PC-9 (cell line): Measurements from ENCODE around the gene ZNF469. TPM values are rescaled to one million over a fixed set of nuclear protein-coding genes. Genes with fewer than 3 reads are reported as not detected.
"Not testable (repeated sequence)": the region's sequence is repeated elsewhere in the genome, so short reads cannot be mapped to it uniquely, and the experiment has no call there.

Experiments
- BruUV-seq: library from RNA; stranded (reverse); fragments of 400-500 nt; replicated peaks from 2 replicates; lab custom pipeline; 2021; lab: Mats Ljungman, UMichigan
- CTCF ChIA-PET: fragments of 300-600 bp; sonication (Branson Sonifier 250); formaldehyde crosslinking; loops from one replicate; lab custom pipeline; 2022; ENCODE audit warnings: antibody characterized with exemption; lab: Charles Lee
- POLR2A ChIA-PET: fragments of 300-600 bp; sonication (Branson Sonifier 250); formaldehyde crosslinking; loops from one replicate; lab custom pipeline; 2022; ENCODE audit warnings: antibody characterized with exemption; ENCODE audit not compliant: unreplicated experiment; lab: Charles Lee
- DNase-seq, 2 experiments: peaks; one replicate each; pipeline versions ENCODE4 v3.0.0 to v3.0.0-alpha.2; 2015 to 2022; ENCODE audit warnings: mixed read lengths in 1 of 2
- H2AFZ ChIP-seq: fragments of 200-600 bp; sonication (generic); 2 replicates; pipeline ENCODE4 v1.8.1; 2017; ENCODE audit warnings: antibody characterized with exemption
- H3F3A ChIP-seq: fragments of 200-600 bp; sonication (generic); 2 replicates; pipeline ENCODE4 v1.8.1; 2017; ENCODE audit warnings: antibody characterized with exemption, mild to moderate bottlenecking, low read depth; ENCODE audit not compliant: insufficient read depth
- H3K27ac ChIP-seq: fragments of 200-600 bp; sonication (generic); 2 replicates; pipeline ENCODE4 v1.6.1; 2016; ENCODE audit warnings: mixed run types
- H3K27me3 ChIP-seq: fragments of 200-600 bp; sonication (generic); 2 replicates; pipeline ENCODE4 v1.6.1; 2016; ENCODE audit warnings: low read depth, mixed run types; ENCODE audit not compliant: insufficient read depth
- H3K36me3 ChIP-seq: fragments of 200-600 bp; sonication (generic); 2 replicates; pipeline ENCODE4 v1.6.1; 2016; ENCODE audit warnings: low read depth, mixed run types
- H3K4me1 ChIP-seq: fragments of 200-600 bp; sonication (generic); replicated peaks from 2 replicates; pipeline ENCODE4 v1.6.1; 2016; ENCODE audit warnings: mixed run types; ENCODE audit not compliant: insufficient read depth
- H3K4me2 ChIP-seq: fragments of 200-600 bp; sonication (generic); 2 replicates; pipeline ENCODE4 v1.6.1; 2017; ENCODE audit warnings: mixed run types
- H3K4me3 ChIP-seq: fragments of 200-600 bp; sonication (generic); 2 replicates; pipeline ENCODE4 v1.6.1; 2016; ENCODE audit warnings: mixed run types
- H3K79me2 ChIP-seq: fragments of 200-600 bp; sonication (generic); 2 replicates; pipeline ENCODE4 v1.6.1; 2017; ENCODE audit warnings: low read depth, mixed run types
- H3K9me2 ChIP-seq: fragments of 200-600 bp; sonication (generic); 2 replicates; pipeline ENCODE4 v1.8.1; 2017; ENCODE audit warnings: mild to moderate bottlenecking; ENCODE audit not compliant: insufficient read depth
- H3K9me3 ChIP-seq: fragments of 200-600 bp; sonication (generic); 2 replicates; pipeline ENCODE4 v1.8.1; 2016; ENCODE audit warnings: low read depth; ENCODE audit not compliant: insufficient read depth
- H4K20me1 ChIP-seq: fragments of 200-600 bp; sonication (generic); 2 replicates; pipeline ENCODE4 v1.8.1; 2017; ENCODE audit not compliant: insufficient read depth
- EZH2 ChIP-seq: fragments of 200-600 bp; sonication (generic); IDR thresholded peaks from 2 replicates; pipeline ENCODE4 v1.8.0; 2017; ENCODE audit warnings: antibody characterized with exemption, low read depth
- intact Hi-C: fragments of 100-400 bp; cut with micrococcal nuclease; formaldehyde crosslinking; loops from one replicate; pipeline ENCODE4 v1.10.0; 2022; ENCODE audit not compliant: unreplicated experiment
- total RNA-seq: library from RNA; stranded (reverse); gene quantifications from 2 replicates; pipeline ENCODE4 v1.2.3, GENCODE V29; 2021
- TF ChIP-seq, protein P1 (sequence below): fragments of 200-600 bp; sonication (generic); conservative IDR thresholded peaks from 2 replicates; pipeline ENCODE4 v1.6.1; 2017; ENCODE audit warnings: mixed run types, antibody characterized with exemption, mild to moderate bottlenecking, moderate library complexity

Gene ZNF469
- total RNA-seq, 1 experiment from 2014 or later: 9.8 TPM

DNA sequence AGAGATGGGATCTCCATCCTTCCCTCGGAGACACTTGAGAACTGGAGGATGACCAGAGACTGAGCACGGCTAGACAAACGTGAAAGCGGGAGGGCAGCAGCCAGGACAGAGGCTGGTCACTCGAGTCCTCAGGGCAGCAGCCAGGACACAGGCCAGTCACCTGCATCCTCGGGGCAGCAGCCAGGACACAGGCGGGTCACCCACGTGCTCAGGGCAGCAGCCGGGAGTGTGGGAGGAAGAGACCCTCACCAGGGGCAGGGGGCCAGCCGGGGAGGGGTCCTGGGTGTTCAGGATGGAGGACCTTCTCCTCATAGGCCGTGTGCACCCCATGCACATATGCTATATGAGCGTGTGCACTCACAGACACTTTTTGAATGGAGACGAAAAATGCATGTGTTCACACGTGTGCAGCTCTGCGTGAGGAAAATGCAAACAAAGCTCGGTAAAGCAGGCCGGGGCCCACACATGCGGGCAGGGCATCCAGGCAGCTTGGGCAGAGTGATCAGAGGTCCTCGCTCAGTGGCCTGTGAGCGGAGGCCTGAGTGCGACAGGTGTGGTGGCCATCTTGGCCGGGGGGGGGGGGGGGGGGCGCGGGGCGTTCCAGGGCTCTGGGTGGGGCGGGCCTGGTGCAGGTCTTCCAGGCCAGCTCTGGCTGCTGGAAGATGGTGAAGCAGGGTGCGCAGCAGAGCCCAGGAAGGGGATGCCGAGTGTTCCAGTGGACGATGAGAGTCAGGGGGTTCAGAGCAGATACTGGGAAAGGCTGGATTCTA is 26.7 kb downstream of the ZNF469 start:
- no peaks in the 10 kb centered on the region for H3K36me3 ChIP-seq
- no peaks in the 10 kb centered on the region for H4K20me1 ChIP-seq
- POLR2A ChIA-PET: no interaction called here
- CTCF ChIA-PET: no interaction called here
- DNase-seq: no peak
- TF ChIP-seq, protein P1, sequence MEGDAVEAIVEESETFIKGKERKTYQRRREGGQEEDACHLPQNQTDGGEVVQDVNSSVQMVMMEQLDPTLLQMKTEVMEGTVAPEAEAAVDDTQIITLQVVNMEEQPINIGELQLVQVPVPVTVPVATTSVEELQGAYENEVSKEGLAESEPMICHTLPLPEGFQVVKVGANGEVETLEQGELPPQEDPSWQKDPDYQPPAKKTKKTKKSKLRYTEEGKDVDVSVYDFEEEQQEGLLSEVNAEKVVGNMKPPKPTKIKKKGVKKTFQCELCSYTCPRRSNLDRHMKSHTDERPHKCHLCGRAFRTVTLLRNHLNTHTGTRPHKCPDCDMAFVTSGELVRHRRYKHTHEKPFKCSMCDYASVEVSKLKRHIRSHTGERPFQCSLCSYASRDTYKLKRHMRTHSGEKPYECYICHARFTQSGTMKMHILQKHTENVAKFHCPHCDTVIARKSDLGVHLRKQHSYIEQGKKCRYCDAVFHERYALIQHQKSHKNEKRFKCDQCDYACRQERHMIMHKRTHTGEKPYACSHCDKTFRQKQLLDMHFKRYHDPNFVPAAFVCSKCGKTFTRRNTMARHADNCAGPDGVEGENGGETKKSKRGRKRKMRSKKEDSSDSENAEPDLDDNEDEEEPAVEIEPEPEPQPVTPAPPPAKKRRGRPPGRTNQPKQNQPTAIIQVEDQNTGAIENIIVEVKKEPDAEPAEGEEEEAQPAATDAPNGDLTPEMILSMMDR: no peak
- no peak for TF ChIP-seq EZH2
- no peaks in the 10 kb centered on the region for H3K9me3 ChIP-seq
- H3K4me1 ChIP-seq: no peaks in the 10 kb centered on the region
- intact Hi-C loops: no loop called here
- no peak overlapping the region for H2AFZ ChIP-seq
- H3K79me2 ChIP-seq: no peaks in the 10 kb centered on the region
- no peak overlapping the region for H3K27ac ChIP-seq
- no peak overlapping the region for H3K4me3 ChIP-seq
- no peak overlapping the region for H3K4me2 ChIP-seq
- no TSS peak for BruUV-seq
- no peaks in the 10 kb centered on the region for H3K9me2 ChIP-seq
- H3K27me3 ChIP-seq: no peaks in the 10 kb centered on the region
- H3F3A ChIP-seq: no peaks in the 10 kb centered on the region

DNA sequence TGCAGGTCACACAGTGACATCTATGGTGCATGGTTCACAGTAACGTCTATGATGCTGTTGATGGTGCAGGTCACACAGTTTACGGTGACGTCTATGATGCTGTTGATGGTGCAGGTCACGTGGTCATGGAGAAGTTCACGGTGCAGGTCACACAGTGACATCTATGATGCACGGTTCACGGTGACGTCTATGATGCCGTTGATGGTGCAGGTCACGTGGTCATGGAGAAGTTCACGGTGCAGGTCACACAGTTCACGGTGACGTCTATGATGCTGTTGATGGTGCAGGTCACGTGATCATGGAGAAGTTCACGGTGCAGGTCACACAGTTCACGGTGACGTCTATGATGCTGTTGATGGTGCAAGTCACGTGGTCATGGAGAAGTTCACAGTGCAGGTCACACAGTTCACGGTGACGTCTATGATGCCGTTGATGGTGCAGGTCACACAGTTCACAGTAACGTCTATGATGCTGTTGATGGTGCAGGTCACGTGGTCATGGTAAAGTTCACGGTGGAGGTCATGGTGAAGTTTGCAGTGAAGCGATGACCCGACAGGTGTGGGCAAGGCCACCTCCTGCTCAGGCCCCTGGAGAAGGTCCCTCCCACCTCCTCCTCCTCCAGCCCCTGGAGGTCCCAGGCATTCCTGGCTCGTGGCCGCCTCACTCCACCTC is 27.7 kb downstream of the ZNF469 start:
- DNase-seq, BruUV-seq, H3K4me1 ChIP-seq, H3K27ac ChIP-seq, H3F3A ChIP-seq, H3K9me3 ChIP-seq, H3K9me2 ChIP-seq, H4K20me1 ChIP-seq, H3K4me2 ChIP-seq, CTCF ChIA-PET, H3K79me2 ChIP-seq, H3K4me3 ChIP-seq, POLR2A ChIA-PET, H3K36me3 ChIP-seq, intact Hi-C loops, H2AFZ ChIP-seq, H3K27me3 ChIP-seq: not testable (repeated sequence)

DNA sequence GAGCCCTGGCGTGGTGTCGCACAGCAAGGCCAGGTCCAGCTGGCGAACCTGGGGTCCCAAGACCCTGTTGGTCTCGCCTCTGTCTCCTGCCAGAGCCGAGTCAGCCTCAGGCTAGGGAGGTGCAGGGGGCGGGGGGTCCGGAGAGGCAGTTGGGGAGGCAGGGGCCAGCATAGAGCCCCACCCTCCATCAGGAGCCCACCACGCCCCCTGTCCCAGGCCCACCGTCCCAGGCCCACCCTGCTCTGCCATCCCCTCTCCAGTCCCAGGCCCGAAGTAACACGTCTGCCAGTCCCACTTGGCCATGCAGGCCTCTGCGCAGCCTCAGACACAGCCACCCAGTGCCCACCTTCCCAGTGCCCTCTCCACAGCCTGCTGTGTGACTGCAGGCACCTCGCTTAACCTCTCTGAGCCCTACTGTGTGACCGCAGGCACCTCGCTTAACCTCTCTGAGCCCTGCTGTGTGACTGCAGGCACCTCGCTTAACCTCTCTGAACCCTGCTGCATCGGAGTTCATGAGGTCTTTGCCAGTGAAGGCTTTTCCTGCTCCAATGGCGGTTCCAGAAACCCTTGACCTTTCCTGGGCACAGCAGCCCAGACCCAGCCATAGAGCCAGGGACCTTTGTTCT is 29.3 kb downstream of the ZNF469 start:
- H3K4me3 ChIP-seq: no peak overlapping the region
- ChIA-PET POLR2A (no interaction called here), CTCF (no interaction called here)
- H3K36me3 ChIP-seq: no peaks in the 10 kb centered on the region
- BruUV-seq: no TSS peak
- H3K9me2 ChIP-seq: no peaks in the 10 kb centered on the region
- no peak overlapping the region for H3K27ac ChIP-seq
- no peak for DNase-seq
- no peaks in the 10 kb centered on the region for H3K9me3 ChIP-seq
- intact Hi-C loops: no loop called here
- no peaks in the 10 kb centered on the region for H4K20me1 ChIP-seq
- H2AFZ ChIP-seq: no peak overlapping the region
- H3F3A ChIP-seq: no peaks in the 10 kb centered on the region
- TF ChIP-seq, protein P1: no peak
- no peak for TF ChIP-seq EZH2
- no peaks in the 10 kb centered on the region for H3K27me3 ChIP-seq
- H3K79me2 ChIP-seq: no peaks in the 10 kb centered on the region
- H3K4me1 ChIP-seq: no peaks in the 10 kb centered on the region
- H3K4me2 ChIP-seq: no peak overlapping the region
